Hepatocyte (in vitro differentiated cells): ENCODE measurements around the gene VPS37C. TPM values are rescaled to one million over a fixed set of nuclear protein-coding genes. Genes with fewer than 3 reads are reported as not detected.

Experiments
- DNase-seq: peaks from one replicate; pipeline ENCODE4 v3.0.0-alpha.2; 2016; ENCODE audit warnings: low spot score
- H2AFZ ChIP-seq: fragments of 200-600 bp; sonication (generic); 2 replicates; pipeline ENCODE4 v1.6.0; 2016; ENCODE audit warnings: antibody characterized with exemption, mild to moderate bottlenecking
- H3K27ac ChIP-seq: fragments of 200-600 bp; sonication (generic); 2 replicates; pipeline ENCODE4 v1.5.1; 2016; ENCODE audit warnings: mild to moderate bottlenecking
- H3K27me3 ChIP-seq: fragments of 200-600 bp; sonication (generic); 2 replicates; pipeline ENCODE4 v1.6.1; 2016
- H3K36me3 ChIP-seq: fragments of 200-600 bp; sonication (generic); replicated peaks from 2 replicates; pipeline ENCODE4 v1.5.1; 2016; ENCODE audit warnings: low read depth; ENCODE audit not compliant: insufficient read depth
- H3K4me1 ChIP-seq: fragments of 200-600 bp; sonication (generic); 2 replicates; pipeline ENCODE4 v1.5.1; 2016; ENCODE audit warnings: mild to moderate bottlenecking, moderate library complexity; ENCODE audit not compliant: insufficient read depth
- H3K4me2 ChIP-seq: fragments of 200-600 bp; sonication (generic); 2 replicates; pipeline ENCODE4 v1.6.0; 2016
- H3K4me3 ChIP-seq: fragments of 200-600 bp; sonication (generic); 2 replicates; pipeline ENCODE4 v1.5.1; 2016; ENCODE audit warnings: mild to moderate bottlenecking
- H3K79me2 ChIP-seq: fragments of 200-600 bp; sonication (generic); 2 replicates; pipeline ENCODE4 v1.6.0; 2017; ENCODE audit warnings: mild to moderate bottlenecking
- H3K9me2 ChIP-seq: fragments of 200-600 bp; sonication (generic); replicated peaks from 2 replicates; pipeline ENCODE4 v1.6.0; 2017; ENCODE audit warnings: mild to moderate bottlenecking; ENCODE audit not compliant: insufficient read depth
- H3K9me3 ChIP-seq: fragments of 200-600 bp; sonication (generic); 2 replicates; pipeline ENCODE4 v1.5.1; 2016; ENCODE audit warnings: low read depth, mild to moderate bottlenecking
- H4K20me1 ChIP-seq: fragments of 200-600 bp; sonication (generic); 2 replicates; pipeline ENCODE4 v1.6.0; 2016; ENCODE audit warnings: mild to moderate bottlenecking; ENCODE audit not compliant: insufficient read depth, poor library complexity, severe bottlenecking
- EZH2 ChIP-seq: fragments of 200-600 bp; sonication (generic); IDR thresholded peaks from 2 replicates; pipeline ENCODE4 v1.6.1; 2016; ENCODE audit warnings: antibody characterized with exemption, mild to moderate bottlenecking, borderline replicate concordance
- EZH2phosphoT487 ChIP-seq: fragments of 200-600 bp; sonication (generic); IDR thresholded peaks from one replicate; pipeline ENCODE4 v1.6.1; 2018; ENCODE audit warnings: antibody characterized with exemption, mild to moderate bottlenecking, low read depth, moderate library complexity; ENCODE audit not compliant: unreplicated experiment, severe bottlenecking
- WGBS: methylation state at CpG from one replicate; pipeline ENCODE4 v1.1.6; 2016; ENCODE audit warnings: low lambda C conversion rate; ENCODE audit errors: missing lambda C conversion rate; 5-methylcytosine and 5-hydroxymethylcytosine counted together
- polyA plus RNA-seq: library from polyadenylated mRNA; unstranded; fragments of >200 nt; fragmentation: Nextera tagmentation; extraction: Ambion mirVana; gene quantifications from 2 replicates; pipeline ENCODE4 v1.2.1, GENCODE V29; 2016
- total RNA-seq: library from RNA; depleted of rRNA; stranded (reverse); fragments of >200 nt; gene quantifications from 2 replicates; pipeline ENCODE4 v1.2.3, GENCODE V29; 2014
- TF ChIP-seq, protein P1 (sequence below): fragments of 200-600 bp; sonication (generic); IDR thresholded peaks from 2 replicates; pipeline ENCODE4 v1.5.1; 2016; ENCODE audit warnings: antibody characterized with exemption, mild to moderate bottlenecking; ENCODE audit not compliant: poor library complexity

VPS37C gene
- total and polyA plus RNA-seq, 2 experiments from 2014 or later = 17.0 to 26.6 TPM

DNA sequence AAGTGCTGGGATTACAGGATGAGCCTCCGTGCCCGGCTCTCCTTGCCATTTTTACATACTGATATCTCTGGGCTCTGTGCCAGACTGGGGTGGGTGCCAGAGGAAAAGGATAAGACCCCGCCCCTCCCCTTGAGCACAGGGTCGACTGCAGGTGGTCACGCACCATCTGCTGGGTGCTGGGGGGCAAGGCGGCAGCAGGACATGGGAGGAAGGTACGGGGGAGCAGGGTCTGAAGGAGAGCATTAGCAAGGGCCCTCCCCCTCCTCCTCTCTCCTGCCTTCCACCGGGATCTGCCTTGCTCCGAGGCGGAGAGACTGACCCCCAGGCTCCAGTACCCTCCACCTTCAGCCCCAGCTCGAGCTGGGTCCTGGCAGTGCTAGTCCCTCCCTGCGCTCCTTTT, 32.4 kb upstream of the VPS37C start:
- Histone ChIP-seq H3K27ac (no peak overlapping the region), H4K20me1 (no peaks in the 10 kb centered on the region), H3K4me1 (no peaks in the 10 kb centered on the region), H2AFZ (no peak overlapping the region), H3K9me3 (no peaks in the 10 kb centered on the region), H3K4me3 (no peak overlapping the region), H3K36me3 (no peaks in the 10 kb centered on the region), H3K4me2 (no peak overlapping the region), H3K27me3 (no peaks in the 10 kb centered on the region), H3K79me2 (no peaks in the 10 kb centered on the region), H3K9me2 (no peaks in the 10 kb centered on the region)
- TF ChIP-seq, protein P1, sequence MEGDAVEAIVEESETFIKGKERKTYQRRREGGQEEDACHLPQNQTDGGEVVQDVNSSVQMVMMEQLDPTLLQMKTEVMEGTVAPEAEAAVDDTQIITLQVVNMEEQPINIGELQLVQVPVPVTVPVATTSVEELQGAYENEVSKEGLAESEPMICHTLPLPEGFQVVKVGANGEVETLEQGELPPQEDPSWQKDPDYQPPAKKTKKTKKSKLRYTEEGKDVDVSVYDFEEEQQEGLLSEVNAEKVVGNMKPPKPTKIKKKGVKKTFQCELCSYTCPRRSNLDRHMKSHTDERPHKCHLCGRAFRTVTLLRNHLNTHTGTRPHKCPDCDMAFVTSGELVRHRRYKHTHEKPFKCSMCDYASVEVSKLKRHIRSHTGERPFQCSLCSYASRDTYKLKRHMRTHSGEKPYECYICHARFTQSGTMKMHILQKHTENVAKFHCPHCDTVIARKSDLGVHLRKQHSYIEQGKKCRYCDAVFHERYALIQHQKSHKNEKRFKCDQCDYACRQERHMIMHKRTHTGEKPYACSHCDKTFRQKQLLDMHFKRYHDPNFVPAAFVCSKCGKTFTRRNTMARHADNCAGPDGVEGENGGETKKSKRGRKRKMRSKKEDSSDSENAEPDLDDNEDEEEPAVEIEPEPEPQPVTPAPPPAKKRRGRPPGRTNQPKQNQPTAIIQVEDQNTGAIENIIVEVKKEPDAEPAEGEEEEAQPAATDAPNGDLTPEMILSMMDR = no peak
- TF ChIP-seq EZH2 (no peak), EZH2phosphoT487 (no peak)
- no peak for DNase-seq
- 70% methylated on average over 12 of the region's 12 CpGs for WGBS

GRCh38 chr11:61189933-61190332, 28.7 kb upstream of the VPS37C start:
- DNase-seq = no peak
- Histone ChIP-seq H3K4me3 (no peak overlapping the region), H3K9me3 (no peaks in the 10 kb centered on the region), H3K4me1 (no peaks in the 10 kb centered on the region), H3K27ac (no peak overlapping the region), H4K20me1 (no peaks in the 10 kb centered on the region), H3K79me2 (no peaks in the 10 kb centered on the region), H3K36me3 (no peaks in the 10 kb centered on the region), H3K9me2 (no peaks in the 10 kb centered on the region), H2AFZ (no peak overlapping the region), H3K4me2 (no peak overlapping the region), H3K27me3 (no peaks in the 10 kb centered on the region)
- TF ChIP-seq EZH2phosphoT487 (no peak), EZH2 (no peak)
- TF ChIP-seq, protein P1 = no peak
- WGBS = 84% methylated on average over 8 of the region's 8 CpGs

GRCh38 chr11:61187505-61188130, 26.4 kb upstream of the VPS37C start:
- no peak overlapping the region for H2AFZ ChIP-seq
- DNase-seq = peak; percentile 90
- no peaks in the 10 kb centered on the region for H4K20me1 ChIP-seq
- H3K79me2 ChIP-seq = no peaks in the 10 kb centered on the region
- no peak overlapping the region for H3K27ac ChIP-seq
- no peaks in the 10 kb centered on the region for H3K9me2 ChIP-seq
- no peaks in the 10 kb centered on the region for H3K4me1 ChIP-seq
- WGBS = 42% methylated on average over 11 of the region's 11 CpGs
- no peak overlapping the region for H3K4me2 ChIP-seq
- TF ChIP-seq, protein P1 = peak; percentile 83
- TF ChIP-seq EZH2 = no peak
- H3K9me3 ChIP-seq = no peaks in the 10 kb centered on the region
- H3K27me3 ChIP-seq = no peaks in the 10 kb centered on the region
- no peak overlapping the region for H3K4me3 ChIP-seq
- no peaks in the 10 kb centered on the region for H3K36me3 ChIP-seq

DNA sequence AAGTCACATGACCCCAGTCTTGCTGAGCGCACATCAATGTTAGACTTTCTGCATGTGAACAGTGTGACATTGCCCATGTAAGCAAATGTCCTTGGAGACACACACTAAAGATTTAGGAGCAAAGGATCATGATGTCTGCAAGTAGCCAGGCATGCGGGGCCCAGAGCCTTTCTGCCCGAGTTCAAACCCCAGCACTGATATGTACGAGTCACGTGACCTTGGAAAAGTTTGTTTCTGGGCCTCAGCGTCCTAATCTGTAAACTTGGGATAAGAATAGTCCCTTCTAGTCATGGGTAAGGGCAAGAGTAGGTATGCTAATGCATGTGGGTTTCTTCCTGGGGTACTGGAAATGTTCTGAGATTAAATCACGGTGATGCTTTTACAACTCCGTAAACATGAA, 25.3 kb upstream of the VPS37C start:
- Histone ChIP-seq H3K4me1 (no peaks in the 10 kb centered on the region), H3K79me2 (no peaks in the 10 kb centered on the region)

More for the DNA sequence above, 25.3 kb upstream of the VPS37C start:
- Histone ChIP-seq H3K4me3 (no peak overlapping the region), H3K4me2 (no peak overlapping the region), H4K20me1 (no peaks in the 10 kb centered on the region), H3K27ac (no peak overlapping the region), H2AFZ (no peak overlapping the region), H3K27me3 (no peaks in the 10 kb centered on the region), H3K36me3 (no peaks in the 10 kb centered on the region), H3K9me2 (no peaks in the 10 kb centered on the region), H3K9me3 (no peaks in the 10 kb centered on the region)
- TF ChIP-seq, protein P1 = no peak
- TF ChIP-seq EZH2 (no peak), EZH2phosphoT487 (no peak)
- no peak for DNase-seq
- 89% methylated on average over 8 of the region's 8 CpGs for WGBS
